WTC11 (cell line): ENCODE measurements around the gene PRPF40A.

Experiments
- AFF4 ChIP-seq: sonication (generic); formaldehyde crosslinking; IDR thresholded peaks from 2 replicates; pipeline ENCODE4 v1.8.1; 2023; ENCODE audit warnings: mild to moderate bottlenecking, missing genetic modification reagents, borderline replicate concordance
- ATF3 ChIP-seq: sonication (generic); formaldehyde crosslinking; conservative IDR thresholded peaks from 2 replicates; pipeline ENCODE4 v1.8.1; 2022; ENCODE audit warnings: mild to moderate bottlenecking, missing genetic modification reagents
- CBFB ChIP-seq: sonication (generic); formaldehyde crosslinking; IDR thresholded peaks from 2 replicates; pipeline ENCODE4 v1.8.1; 2022; ENCODE audit warnings: mild to moderate bottlenecking, low read depth, missing genetic modification reagents
- CTCF ChIP-seq: fragments of 200-600 bp; IDR thresholded peaks from 2 replicates; pipeline ENCODE4 v1.8.0; 2022; ENCODE audit warnings: antibody characterized with exemption
- EMX1 ChIP-seq: fragments of 250-450 bp; sonication (Bioruptor Pico); IDR thresholded peaks from 2 replicates; pipeline ENCODE4 v1.8.0; 2021; ENCODE audit warnings: mild to moderate bottlenecking
- JUN ChIP-seq: sonication (generic); formaldehyde crosslinking; IDR thresholded peaks from 2 replicates; pipeline ENCODE4 v1.8.0; 2023; ENCODE audit warnings: mild to moderate bottlenecking, missing genetic modification reagents
- KAT7 ChIP-seq: sonication (generic); formaldehyde crosslinking; IDR thresholded peaks from 2 replicates; pipeline ENCODE4 v1.8.1; 2023; ENCODE audit warnings: missing genetic modification reagents, mild to moderate bottlenecking, borderline replicate concordance
- MYBL2 ChIP-seq: sonication (generic); formaldehyde crosslinking; IDR thresholded peaks from 2 replicates; pipeline ENCODE4 v1.8.1; 2023; ENCODE audit warnings: mild to moderate bottlenecking, moderate library complexity, missing genetic modification reagents
- NFYB ChIP-seq: sonication (generic); formaldehyde crosslinking; conservative IDR thresholded peaks from 2 replicates; pipeline ENCODE4 v1.8.0; 2022; ENCODE audit warnings: low read depth, missing genetic modification reagents
- SOX15 ChIP-seq: fragments of 250-450 bp; sonication (Bioruptor Pico); IDR thresholded peaks from 2 replicates; pipeline ENCODE4 v1.9.0; 2021; ENCODE audit warnings: mild to moderate bottlenecking
- TEAD1 ChIP-seq: sonication (generic); formaldehyde crosslinking; IDR thresholded peaks from 2 replicates; pipeline ENCODE4 v1.8.0; 2022; ENCODE audit warnings: mild to moderate bottlenecking, missing genetic modification reagents
- ZNF317 ChIP-seq: sonication (generic); formaldehyde crosslinking; IDR thresholded peaks from 2 replicates; pipeline ENCODE4 v1.8.1; 2023; ENCODE audit warnings: low read depth, mild to moderate bottlenecking, moderate library complexity, missing genetic modification reagents, borderline replicate concordance

GRCh38 chr2:152674334-152674733, 42.9 kb downstream of the PRPF40A start:
- TF ChIP-seq CTCF, result no peak
- no peak for TF ChIP-seq EMX1 (CRISPR knock-in tag)
- TF ChIP-seq KAT7 (CRISPR knock-in tag), result no peak
- no peak for TF ChIP-seq ATF3 (CRISPR knock-in tag)
- TF ChIP-seq SOX15 (CRISPR knock-in tag), result no peak
- no peak for TF ChIP-seq CBFB
- no peak for TF ChIP-seq ZNF317 (CRISPR knock-in tag)
- TF ChIP-seq NFYB, result no peak
- no peak for TF ChIP-seq JUN
- TF ChIP-seq MYBL2, result no peak
- no peak for TF ChIP-seq AFF4
- TF ChIP-seq TEAD1 (CRISPR knock-in tag), result no peak
